Activated naive CD8-positive, alpha-beta T cell (primary cell): ENCODE results near the gene TMEM140.
A peak's percentile ranks its signal among the peaks of the same experiment; 100 is the strongest.
"Not testable (repeated sequence)": the region's sequence is repeated elsewhere in the genome, so short reads cannot be mapped to it uniquely, and the experiment has no call there.

Experiments
- H3K27ac Mint-ChIP-seq: one replicate; pipeline ENCODE4 v1.8.0; 2021; ENCODE audit warnings: mixed read lengths
- H3K27me3 Mint-ChIP-seq: one replicate; pipeline ENCODE4 v1.8.0; 2021; ENCODE audit warnings: mixed read lengths
- H3K36me3 Mint-ChIP-seq: one replicate; pipeline ENCODE4 v1.8.0; 2021; ENCODE audit warnings: mixed read lengths
- H3K4me1 Mint-ChIP-seq: one replicate; pipeline ENCODE4 v1.8.0; 2021; ENCODE audit warnings: low read depth, mixed read lengths
- H3K4me3 Mint-ChIP-seq: one replicate; pipeline ENCODE4 v1.8.0; 2021; ENCODE audit warnings: mild to moderate bottlenecking, mixed read lengths
- H3K9me3 Mint-ChIP-seq: one replicate; pipeline ENCODE4 v1.8.0; 2021; ENCODE audit warnings: low read depth, mixed read lengths

The TMEM140 gene

GRCh38 chr7:135164357-135165061 lies 16.6 kb downstream of the TMEM140 start:
- Mint-ChIP-seq H3K27me3 (no peaks in the 10 kb centered on the region), H3K27ac (peak overlapping the region; percentile 87), H3K36me3 (peaks cover 33% of the 10 kb centered on the region)

GRCh38 chr7:135165862-135166261 lies 18.0 kb downstream of the TMEM140 start:
- Mint-ChIP-seq H3K27me3 (no peaks in the 10 kb centered on the region), H3K27ac (peak overlapping the region; percentile 82), H3K36me3 (peaks cover 28% of the 10 kb centered on the region), H3K9me3 (peaks cover 4% of the 10 kb centered on the region), H3K4me1 (peaks cover 63% of the 10 kb centered on the region), H3K4me3 (peak overlapping the region; percentile 10)

More at GRCh38 chr7:135164357-135165061, 16.6 kb downstream of the TMEM140 start:
- Mint-ChIP-seq H3K4me1 (peaks cover 71% of the 10 kb centered on the region), H3K9me3 (peaks cover 4% of the 10 kb centered on the region), H3K4me3 (no peak overlapping the region)

- H3K27me3 Mint-ChIP-seq = no peaks in the 10 kb centered on the region
- H3K4me1 Mint-ChIP-seq = peaks cover 63% of the 10 kb centered on the region
- peaks cover 4% of the 10 kb centered on the region for H3K9me3 Mint-ChIP-seq
- H3K36me3 Mint-ChIP-seq = peaks cover 27% of the 10 kb centered on the region
- H3K4me3 Mint-ChIP-seq = peak overlapping the region; percentile 47
- peak overlapping the region; percentile 87 for H3K27ac Mint-ChIP-seq
Observed at GRCh38 chr7:135166338-135166990, 18.6 kb downstream of the TMEM140 start.

- no peaks in the 10 kb centered on the region for H3K27me3 Mint-ChIP-seq
- H3K27ac Mint-ChIP-seq = peak overlapping the region; percentile 87
- peaks cover under 1% of the 10 kb centered on the region for H3K9me3 Mint-ChIP-seq
- H3K36me3 Mint-ChIP-seq = peaks cover 20% of the 10 kb centered on the region
- peaks cover 64% of the 10 kb centered on the region for H3K4me1 Mint-ChIP-seq
- H3K4me3 Mint-ChIP-seq = peak overlapping the region; percentile 74
Observed at GRCh38 chr7:135167365-135167917, 19.6 kb downstream of the TMEM140 start.

- peak overlapping the region; percentile 97 for H3K4me3 Mint-ChIP-seq
- H3K9me3 Mint-ChIP-seq = no peaks in the 10 kb centered on the region
- peaks cover 16% of the 10 kb centered on the region for H3K36me3 Mint-ChIP-seq
- H3K27ac Mint-ChIP-seq = peak overlapping the region; percentile 87
- no peaks in the 10 kb centered on the region for H3K27me3 Mint-ChIP-seq
- H3K4me1 Mint-ChIP-seq = peaks cover 60% of the 10 kb centered on the region
Observed at GRCh38 chr7:135168001-135168400, 20.1 kb downstream of the TMEM140 start.

GRCh38 chr7:135168489-135169140 lies 20.7 kb downstream of the TMEM140 start:
- H3K4me1 Mint-ChIP-seq = peaks cover 59% of the 10 kb centered on the region

GRCh38 chr7:135169141-135169963 lies 21.5 kb downstream of the TMEM140 start:
- no peaks in the 10 kb centered on the region for H3K27me3 Mint-ChIP-seq
- H3K36me3 Mint-ChIP-seq = peaks cover 11% of the 10 kb centered on the region
- no peaks in the 10 kb centered on the region for H3K9me3 Mint-ChIP-seq
- H3K4me3 Mint-ChIP-seq = peak overlapping the region; percentile 97
- H3K27ac Mint-ChIP-seq = peak overlapping the region; percentile 98
- H3K4me1 Mint-ChIP-seq = peaks cover 56% of the 10 kb centered on the region

More at GRCh38 chr7:135168489-135169140, 20.7 kb downstream of the TMEM140 start:
- H3K4me3 Mint-ChIP-seq = peak overlapping the region; percentile 97
- H3K27ac Mint-ChIP-seq = peak overlapping the region; percentile 98
- no peaks in the 10 kb centered on the region for H3K9me3 Mint-ChIP-seq
- H3K36me3 Mint-ChIP-seq = peaks cover 15% of the 10 kb centered on the region
- H3K27me3 Mint-ChIP-seq = no peaks in the 10 kb centered on the region

- Mint-ChIP-seq H3K4me3 (peak overlapping the region; percentile 97), H3K27ac (peak overlapping the region; percentile 98), H3K9me3 (no peaks in the 10 kb centered on the region), H3K36me3 (peaks cover 11% of the 10 kb centered on the region), H3K27me3 (no peaks in the 10 kb centered on the region), H3K4me1 (peaks cover 56% of the 10 kb centered on the region)
Observed at GRCh38 chr7:135169964-135170273, 22.0 kb downstream of the TMEM140 start.

GRCh38 chr7:135170274-135170997 lies 22.6 kb downstream of the TMEM140 start, which contains the start of gene CYREN:
CYREN (minus strand) TSS chr7:135170707; CDS start chr7:135168922, 1,785 bp downstream.
- Mint-ChIP-seq H3K27me3 (no peaks in the 10 kb centered on the region), H3K9me3 (no peaks in the 10 kb centered on the region), H3K36me3 (peaks cover 9% of the 10 kb centered on the region), H3K4me1 (peaks cover 53% of the 10 kb centered on the region), H3K27ac (peak within 1 kb of the TSS; percentile 98), H3K4me3 (peak within 1 kb of the TSS; percentile 97)

GRCh38 chr7:135170998-135171481 lies 23.2 kb downstream of the TMEM140 start:
- H3K27me3 Mint-ChIP-seq, H3K9me3 Mint-ChIP-seq, H3K36me3 Mint-ChIP-seq: not testable (repeated sequence)
- H3K4me1 Mint-ChIP-seq = peaks cover 49% of the 10 kb centered on the region
- H3K4me3 Mint-ChIP-seq = peak overlapping the region; percentile 97
- H3K27ac Mint-ChIP-seq = peak overlapping the region; percentile 95

- not testable (repeated sequence) for H3K36me3 Mint-ChIP-seq, H3K27me3 Mint-ChIP-seq, H3K9me3 Mint-ChIP-seq
- H3K4me3 Mint-ChIP-seq = peak overlapping the region; percentile 97
- H3K27ac Mint-ChIP-seq = peak overlapping the region; percentile 95
- H3K4me1 Mint-ChIP-seq = peaks cover 45% of the 10 kb centered on the region
Observed at GRCh38 chr7:135171581-135172291, 23.9 kb downstream of the TMEM140 start.

GRCh38 chr7:135173916-135174315 lies 26.0 kb downstream of the TMEM140 start:
- H3K27ac Mint-ChIP-seq, H3K27me3 Mint-ChIP-seq, H3K4me3 Mint-ChIP-seq, H3K36me3 Mint-ChIP-seq, H3K9me3 Mint-ChIP-seq: not testable (repeated sequence)
- peaks cover 24% of the 10 kb centered on the region for H3K4me1 Mint-ChIP-seq

GRCh38 chr7:135174941-135175340 lies 27.1 kb downstream of the TMEM140 start:
- H3K4me1 Mint-ChIP-seq = peaks cover 14% of the 10 kb centered on the region
- H3K4me3 Mint-ChIP-seq = no peak overlapping the region
- H3K9me3 Mint-ChIP-seq = no peaks in the 10 kb centered on the region
- H3K36me3 Mint-ChIP-seq = peaks cover 10% of the 10 kb centered on the region
- H3K27me3 Mint-ChIP-seq = no peaks in the 10 kb centered on the region
- H3K27ac Mint-ChIP-seq = no peak overlapping the region
